ENCODE measurements around the gene SLC2A9. TPM values are rescaled to one million over a fixed set of nuclear protein-coding genes. Genes with fewer than 3 reads are reported as not detected.

Gene SLC2A9
- total RNA-seq, 1 donor from 2014 or later: 2.9 TPM

- no peak for DNase-seq
Measured at GRCh38 chr4:9885958-9886357, 135.3 kb downstream of the SLC2A9 start.

GRCh38 chr4:9880406-9881197 is 140.7 kb downstream of the SLC2A9 start:
- DNase-seq: no peak

GRCh38 chr4:9877123-9877522 is 144.2 kb downstream of the SLC2A9 start:
- no peak for DNase-seq

GRCh38 chr4:9875516-9875915 is 145.8 kb downstream of the SLC2A9 start:
- DNase-seq: no peak

GRCh38 chr4:9874385-9874784 is 146.9 kb downstream of the SLC2A9 start:
- no peak for DNase-seq

- DNase-seq: no peak
Measured at GRCh38 chr4:9870165-9870790, 151.0 kb downstream of the SLC2A9 start.

GRCh38 chr4:9867751-9868425 is 153.4 kb downstream of the SLC2A9 start:
- DNase-seq: no peak

GRCh38 chr4:9866931-9867330 is 154.4 kb downstream of the SLC2A9 start:
- no peak for DNase-seq

GRCh38 chr4:9861561-9861960 is 159.7 kb downstream of the SLC2A9 start:
- no peak for DNase-seq

- no peak for DNase-seq
Measured at GRCh38 chr4:9859810-9860209, 161.5 kb downstream of the SLC2A9 start.

- DNase-seq: no peak
Measured at GRCh38 chr4:9849538-9849920, 171.8 kb downstream of the SLC2A9 start.

- DNase-seq: no peak
Measured at GRCh38 chr4:9847968-9848748, 173.1 kb downstream of the SLC2A9 start.

GRCh38 chr4:9845791-9846493 is 175.4 kb downstream of the SLC2A9 start:
- DNase-seq: no peak

- no peak for DNase-seq
Measured at GRCh38 chr4:9841072-9841471, 180.2 kb downstream of the SLC2A9 start.

GRCh38 chr4:9835430-9835829 is 185.9 kb downstream of the SLC2A9 start:
- no peak for DNase-seq

GRCh38 chr4:9833421-9833820 is 187.9 kb downstream of the SLC2A9 start:
- DNase-seq: no peak

GRCh38 chr4:9832640-9833039 is 188.7 kb downstream of the SLC2A9 start:
- DNase-seq: no peak

- no peak for DNase-seq
Measured at GRCh38 chr4:9826551-9826950, 194.7 kb downstream of the SLC2A9 start.

GRCh38 chr4:9825049-9825448 is 196.2 kb downstream of the SLC2A9 start:
- no peak for DNase-seq

- DNase-seq: no peak
Measured at GRCh38 chr4:9820343-9820742, 201.0 kb downstream of the SLC2A9 start.

GRCh38 chr4:9816285-9816684 is 205.0 kb downstream of the SLC2A9 start:
- DNase-seq: no peak

Data from dermis blood vessel endothelial cell (primary cell).